GDM1 (cell line): Measurements from ENCODE around the gene GNPTAB.

Source experiments
- DNase-seq: peaks from one replicate; lab custom pipeline; 2025; lab: John Stamatoyannopoulos, UW

Gene GNPTAB

GRCh38 chr12:101696251-101697196, 134.2 kb downstream of the GNPTAB start:
- no peak for DNase-seq

- DNase-seq: no peak
Observed at GRCh38 chr12:101695706-101696105, 135.1 kb downstream of the GNPTAB start.
